ENCODE measurements around the gene HLA-DPA1. TPM values are rescaled to one million over a fixed set of nuclear protein-coding genes. Genes with fewer than 3 reads are reported as not detected.

Gene HLA-DPA1
- total RNA-seq, 4 donors from 2014 or later, result 21.1 to 101 (median 91.3) TPM

- no peak overlapping the region for H3K4me3 ChIP-seq
- peaks cover 8% of the 10 kb centered on the region for H3K4me1 ChIP-seq
- DNase-seq (ENCODE audit: low spot score in 2 of 2), result no peak
- H3K27ac ChIP-seq, result no peak overlapping the region
- H3K9me3 ChIP-seq, result no peaks in the 10 kb centered on the region
- 6% methylated on average over 32 of the region's 32 CpGs for WGBS
- peaks cover 34% of the 10 kb centered on the region for H3K27me3 ChIP-seq
- no peak for TF ChIP-seq POLR2AphosphoS5 (IDR thresholded peaks at IDR 0.05)
- no peak for TF ChIP-seq CTCF (IDR thresholded peaks at IDR 0.05)
- no peak for TF ChIP-seq EP300 (IDR thresholded peaks at IDR 0.05)
- TF ChIP-seq POLR2A (IDR thresholded peaks at IDR 0.05), result no peak
- H3K36me3 ChIP-seq, result no peaks in the 10 kb centered on the region
These were observed 43.6 kb upstream of the HLA-DPA1 start for GRCh38 chr6:33116841-33117711.

GRCh38 chr6:33116417-33116816, 43.0 kb upstream of the HLA-DPA1 start:
- TF ChIP-seq EP300 (IDR thresholded peaks at IDR 0.05) (no peak), CTCF (IDR thresholded peaks at IDR 0.05) (no peak), POLR2AphosphoS5 (IDR thresholded peaks at IDR 0.05) (no peak), POLR2A (IDR thresholded peaks at IDR 0.05) (no peak)
- WGBS, result 7% methylated on average over 6 of the region's 6 CpGs
- H3K4me3 ChIP-seq, result no peak overlapping the region
- H3K27me3 ChIP-seq, result peaks cover 34% of the 10 kb centered on the region
- no peaks in the 10 kb centered on the region for H3K36me3 ChIP-seq
- H3K9me3 ChIP-seq, result no peaks in the 10 kb centered on the region
- DNase-seq (ENCODE audit: low spot score in 2 of 2), result no peak
- H3K27ac ChIP-seq, result no peak overlapping the region
- peaks cover 8% of the 10 kb centered on the region for H3K4me1 ChIP-seq

- TF ChIP-seq EP300 (IDR thresholded peaks at IDR 0.05), result no peak
- no peak for TF ChIP-seq POLR2AphosphoS5 (IDR thresholded peaks at IDR 0.05)
- TF ChIP-seq POLR2A (IDR thresholded peaks at IDR 0.05), result no peak
- TF ChIP-seq CTCF (IDR thresholded peaks at IDR 0.05), result no peak
- H3K4me3 ChIP-seq, result no peak overlapping the region
- no peaks in the 10 kb centered on the region for H3K9me3 ChIP-seq
- DNase-seq (ENCODE audit: low spot score in 2 of 2), result no peak
- H3K27me3 ChIP-seq, result peaks cover 29% of the 10 kb centered on the region
- no peak overlapping the region for H3K27ac ChIP-seq
- H3K36me3 ChIP-seq, result no peaks in the 10 kb centered on the region
- peaks cover 8% of the 10 kb centered on the region for H3K4me1 ChIP-seq
These were observed 41.0 kb upstream of the HLA-DPA1 start for GRCh38 chr6:33114406-33114805.

GRCh38 chr6:33113755-33114154, 40.3 kb upstream of the HLA-DPA1 start:
- Histone ChIP-seq H3K36me3 (no peaks in the 10 kb centered on the region), H3K4me1 (peaks cover 8% of the 10 kb centered on the region), H3K27me3 (peaks cover 29% of the 10 kb centered on the region), H3K27ac (no peak overlapping the region), H3K9me3 (no peaks in the 10 kb centered on the region), H3K4me3 (no peak overlapping the region)
- 69% methylated on average over 7 of the region's 7 CpGs for WGBS
- TF ChIP-seq CTCF (IDR thresholded peaks at IDR 0.05) (no peak), POLR2AphosphoS5 (IDR thresholded peaks at IDR 0.05) (no peak), EP300 (IDR thresholded peaks at IDR 0.05) (no peak), POLR2A (IDR thresholded peaks at IDR 0.05) (no peak)
- DNase-seq (ENCODE audit: low spot score in 2 of 2), result no peak

- H3K4me3 ChIP-seq, result no peak overlapping the region
- TF ChIP-seq CTCF (IDR thresholded peaks at IDR 0.05) (no peak), POLR2A (IDR thresholded peaks at IDR 0.05) (no peak), EP300 (IDR thresholded peaks at IDR 0.05) (no peak), POLR2AphosphoS5 (IDR thresholded peaks at IDR 0.05) (no peak)
- no peaks in the 10 kb centered on the region for H3K36me3 ChIP-seq
- WGBS, result 29% methylated on average over 1 of the region's 1 CpG
- H3K9me3 ChIP-seq, result no peaks in the 10 kb centered on the region
- H3K27ac ChIP-seq, result no peak overlapping the region
- no peak for DNase-seq (ENCODE audit: low spot score in 2 of 2)
- peaks cover 17% of the 10 kb centered on the region for H3K27me3 ChIP-seq
- H3K4me1 ChIP-seq, result peaks cover 7% of the 10 kb centered on the region
These were observed 38.7 kb upstream of the HLA-DPA1 start for GRCh38 chr6:33112148-33112547.

Measured in suprapubic skin (tissue), 4 donors.